ENCODE measurements around the gene C17orf67. TPM values are rescaled to one million over a fixed set of nuclear protein-coding genes. Genes with fewer than 3 reads are reported as not detected.

C17orf67 gene
- total RNA-seq, 1 experiment from 2014 or later = 1.5 TPM

DNA sequence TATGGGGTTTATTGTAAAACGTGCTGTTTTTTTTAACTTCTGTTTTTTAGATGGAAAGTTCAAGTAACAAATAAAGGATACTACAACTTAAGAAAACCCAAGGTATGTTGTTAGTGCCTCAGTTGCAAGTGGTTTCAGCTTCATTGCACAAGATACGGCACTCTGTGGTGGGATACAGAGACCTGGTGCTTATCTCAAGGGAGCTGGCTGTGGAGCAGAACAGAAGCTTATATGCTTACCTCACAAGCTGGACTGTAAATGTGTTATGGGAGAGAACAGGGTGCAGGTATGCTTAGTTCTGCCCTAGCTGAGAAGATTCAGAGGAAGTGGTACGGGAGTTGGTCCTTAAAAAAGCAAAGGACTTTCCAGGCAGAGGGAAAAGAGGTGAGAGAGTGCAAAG lies 15.4 kb upstream of the C17orf67 start:
- H3K27me3 ChIP-seq (ENCODE audit: control insufficient read depth, insufficient read depth, low read length) = no peaks in the 10 kb centered on the region
- DNase-seq = no peak
- no peaks in the 10 kb centered on the region for H3K36me3 ChIP-seq (replicated peaks; ENCODE audit: control insufficient read depth, insufficient read depth, low read length)
- H3K4me3 ChIP-seq (ENCODE audit: insufficient read depth, low read depth, low read length) = no peak overlapping the region

DNA sequence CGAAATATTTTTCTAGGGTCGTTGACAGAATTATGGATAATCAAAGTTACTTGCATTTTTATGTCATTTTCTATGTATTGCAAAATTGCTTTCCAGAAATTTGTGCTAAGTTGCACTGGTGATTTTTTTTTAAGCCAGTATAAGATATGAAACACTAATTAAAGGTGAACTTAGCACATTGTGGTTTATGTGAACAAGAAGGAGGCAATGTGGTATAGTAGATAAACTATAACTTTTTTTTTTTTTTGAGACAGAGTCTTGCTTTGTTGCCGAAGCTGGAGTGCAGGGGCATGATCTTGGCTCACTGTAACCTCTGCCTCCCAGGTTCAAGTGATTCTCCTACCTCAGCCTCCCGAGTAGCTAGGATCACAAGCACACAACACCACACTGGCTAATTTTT lies 13.4 kb upstream of the C17orf67 start:
- no peaks in the 10 kb centered on the region for H3K27me3 ChIP-seq (ENCODE audit: control insufficient read depth, insufficient read depth, low read length)
- no peaks in the 10 kb centered on the region; the same call in 1 of the 2 replicates for H3K36me3 ChIP-seq (replicated peaks; ENCODE audit: control insufficient read depth, insufficient read depth, low read length)
- no peak overlapping the region for H3K4me3 ChIP-seq (ENCODE audit: insufficient read depth, low read depth, low read length)
- DNase-seq = no peak

DNA sequence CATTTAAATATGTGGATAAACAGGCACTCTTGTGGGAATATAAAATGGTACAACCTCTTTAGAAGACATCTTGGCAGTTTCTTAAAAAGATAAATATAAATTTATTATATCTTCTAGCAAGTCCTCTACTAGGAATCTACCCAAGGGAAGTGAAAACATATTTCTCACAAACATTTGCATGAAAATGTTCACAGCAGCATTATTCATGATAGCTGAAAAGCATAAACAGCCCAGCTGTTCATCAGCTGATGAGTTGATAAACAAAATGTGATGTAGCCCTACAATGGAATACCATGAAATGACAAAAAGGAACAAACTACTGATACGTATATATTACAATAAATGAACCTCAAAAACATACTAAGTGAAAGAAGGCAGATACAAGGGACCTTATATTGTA lies 12.2 kb upstream of the C17orf67 start:
- no peaks in the 10 kb centered on the region; the same call in 1 of the 2 replicates for H3K36me3 ChIP-seq (replicated peaks; ENCODE audit: control insufficient read depth, insufficient read depth, low read length)
- DNase-seq = no peak
- no peaks in the 10 kb centered on the region for H3K27me3 ChIP-seq (ENCODE audit: control insufficient read depth, insufficient read depth, low read length)
- H3K4me3 ChIP-seq (ENCODE audit: insufficient read depth, low read depth, low read length) = no peak overlapping the region

GRCh38 chr17:56842577-56842976 lies 8.9 kb upstream of the C17orf67 start:
- no peak for DNase-seq
- Histone ChIP-seq H3K4me3 (ENCODE audit: insufficient read depth, low read depth, low read length) (no peak overlapping the region), H3K27me3 (ENCODE audit: control insufficient read depth, insufficient read depth, low read length) (no peaks in the 10 kb centered on the region), H3K36me3 (replicated peaks; ENCODE audit: control insufficient read depth, insufficient read depth, low read length) (no peaks in the 10 kb centered on the region; the same call in 1 of the 2 replicates)

DNA sequence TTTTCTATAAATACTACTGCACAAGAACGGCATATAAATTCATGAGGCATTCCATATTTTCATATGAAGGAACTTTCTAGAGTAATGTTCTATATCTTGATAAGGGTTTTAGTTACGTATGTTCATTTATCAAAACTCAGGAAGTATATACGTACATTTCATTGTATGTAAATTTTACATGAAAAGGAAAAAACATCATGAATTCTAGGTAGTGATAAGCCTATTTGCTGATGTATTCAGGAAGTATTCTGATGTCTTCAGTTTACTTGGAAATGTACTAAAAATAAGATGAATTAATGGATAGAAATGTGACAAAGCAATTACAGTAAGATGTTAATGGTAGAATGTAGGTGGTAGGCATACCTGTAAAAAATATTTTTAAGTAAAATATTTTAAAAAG lies 5.0 kb upstream of the C17orf67 start:
- no peaks in the 10 kb centered on the region; the same call in 1 of the 2 replicates for H3K36me3 ChIP-seq (replicated peaks; ENCODE audit: control insufficient read depth, insufficient read depth, low read length)
- DNase-seq = no peak
- peaks cover 13% of the 10 kb centered on the region for H3K27me3 ChIP-seq (ENCODE audit: control insufficient read depth, insufficient read depth, low read length)
- H3K4me3 ChIP-seq (ENCODE audit: insufficient read depth, low read depth, low read length) = no peak overlapping the region

DNA sequence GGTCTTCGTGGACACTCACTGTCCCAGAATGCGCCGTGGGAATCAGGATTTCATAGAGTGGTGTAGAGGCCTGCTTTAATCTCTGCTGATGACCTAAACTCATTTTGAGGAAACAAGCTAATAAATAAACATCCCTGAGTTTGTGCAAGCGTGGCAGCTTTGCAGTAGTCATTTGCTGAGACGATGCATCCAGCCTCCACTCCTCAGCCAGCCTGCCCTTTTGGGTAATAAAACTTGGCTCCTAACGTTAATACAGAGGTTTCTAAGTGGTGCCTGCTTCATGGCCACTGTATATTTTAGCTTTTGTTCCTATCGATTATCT lies 1.5 kb upstream of the C17orf67 start:
- no peaks in the 10 kb centered on the region; the same call in none of the 2 replicates for H3K36me3 ChIP-seq (replicated peaks; ENCODE audit: control insufficient read depth, insufficient read depth, low read length)
- peak overlapping the region; percentile 90 for H3K4me3 ChIP-seq (ENCODE audit: insufficient read depth, low read depth, low read length)
- peaks cover 13% of the 10 kb centered on the region for H3K27me3 ChIP-seq (ENCODE audit: control insufficient read depth, insufficient read depth, low read length)
- no peak for DNase-seq

DNA sequence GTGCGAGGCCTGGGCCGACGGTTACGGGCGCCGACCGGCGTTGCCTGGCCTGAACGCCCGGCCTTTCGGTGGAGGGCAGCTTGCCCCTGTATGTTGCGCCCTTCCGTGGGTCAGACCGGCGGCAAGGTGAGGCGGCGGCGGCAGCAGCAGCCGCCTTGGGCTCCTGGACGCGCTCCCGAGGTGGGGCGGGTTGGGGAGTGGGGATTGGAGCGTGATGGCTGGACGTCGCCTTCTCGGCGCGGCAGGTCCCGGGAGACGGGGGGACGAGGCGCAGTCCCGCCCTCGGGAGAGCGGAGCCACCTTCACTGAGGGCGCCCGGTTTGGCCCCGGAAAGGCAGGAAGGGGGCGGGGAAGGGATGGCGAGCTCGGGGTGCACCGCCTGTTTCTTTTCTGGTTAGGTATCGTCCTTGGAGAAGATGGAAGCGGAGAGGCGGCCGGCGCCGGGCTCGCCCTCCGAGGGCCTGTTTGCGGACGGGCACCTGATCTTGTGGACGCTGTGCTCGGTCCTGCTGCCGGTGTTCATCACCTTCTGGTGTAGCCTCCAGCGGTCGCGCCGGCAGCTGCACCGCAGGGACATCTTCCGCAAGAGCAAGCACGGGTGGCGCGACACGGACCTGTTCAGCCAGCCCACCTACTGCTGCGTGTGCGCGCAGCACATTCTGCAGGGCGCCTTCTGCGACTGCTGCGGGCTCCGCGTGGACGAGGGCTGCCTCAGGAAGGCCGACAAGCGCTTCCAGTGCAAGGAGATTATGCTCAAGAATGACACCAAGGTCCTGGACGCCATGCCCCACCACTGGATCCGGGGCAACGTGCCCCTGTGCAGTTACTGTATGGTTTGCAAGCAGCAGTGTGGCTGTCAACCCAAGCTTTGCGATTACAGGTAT lies 902 bp upstream of the C17orf67 start:
- peaks cover 13% of the 10 kb centered on the region for H3K27me3 ChIP-seq (ENCODE audit: control insufficient read depth, insufficient read depth, low read length)
- H3K36me3 ChIP-seq (replicated peaks; ENCODE audit: control insufficient read depth, insufficient read depth, low read length) = no peaks in the 10 kb centered on the region; the same call in none of the 2 replicates
- H3K4me3 ChIP-seq (ENCODE audit: insufficient read depth, low read depth, low read length) = peak overlapping the region; percentile 90
- peak; percentile 72 for DNase-seq

- DNase-seq = peak; percentile 88
- Histone ChIP-seq H3K27me3 (ENCODE audit: control insufficient read depth, insufficient read depth, low read length) (peaks cover 13% of the 10 kb centered on the region), H3K36me3 (replicated peaks; ENCODE audit: control insufficient read depth, insufficient read depth, low read length) (no peaks in the 10 kb centered on the region; the same call in none of the 2 replicates), H3K4me3 (ENCODE audit: insufficient read depth, low read depth, low read length) (peak overlapping the region; percentile 80)
Measured at GRCh38 chr17:56833057-56833808, 487 bp downstream of the C17orf67 start.

- no peak for DNase-seq
- H3K4me3 ChIP-seq (ENCODE audit: insufficient read depth, low read depth, low read length) = no peak overlapping the region
- peaks cover 13% of the 10 kb centered on the region for H3K27me3 ChIP-seq (ENCODE audit: control insufficient read depth, insufficient read depth, low read length)
- no peaks in the 10 kb centered on the region; the same call in none of the 2 replicates for H3K36me3 ChIP-seq (replicated peaks; ENCODE audit: control insufficient read depth, insufficient read depth, low read length)
Measured at GRCh38 chr17:56832446-56832845, 1.3 kb downstream of the C17orf67 start.

- Histone ChIP-seq H3K27me3 (ENCODE audit: control insufficient read depth, insufficient read depth, low read length) (peaks cover 13% of the 10 kb centered on the region), H3K4me3 (ENCODE audit: insufficient read depth, low read depth, low read length) (no peak overlapping the region), H3K36me3 (replicated peaks; ENCODE audit: control insufficient read depth, insufficient read depth, low read length) (no peaks in the 10 kb centered on the region; the same call in none of the 2 replicates)
- no peak for DNase-seq
Measured at GRCh38 chr17:56831369-56832095, 2.2 kb downstream of the C17orf67 start.

DNA sequence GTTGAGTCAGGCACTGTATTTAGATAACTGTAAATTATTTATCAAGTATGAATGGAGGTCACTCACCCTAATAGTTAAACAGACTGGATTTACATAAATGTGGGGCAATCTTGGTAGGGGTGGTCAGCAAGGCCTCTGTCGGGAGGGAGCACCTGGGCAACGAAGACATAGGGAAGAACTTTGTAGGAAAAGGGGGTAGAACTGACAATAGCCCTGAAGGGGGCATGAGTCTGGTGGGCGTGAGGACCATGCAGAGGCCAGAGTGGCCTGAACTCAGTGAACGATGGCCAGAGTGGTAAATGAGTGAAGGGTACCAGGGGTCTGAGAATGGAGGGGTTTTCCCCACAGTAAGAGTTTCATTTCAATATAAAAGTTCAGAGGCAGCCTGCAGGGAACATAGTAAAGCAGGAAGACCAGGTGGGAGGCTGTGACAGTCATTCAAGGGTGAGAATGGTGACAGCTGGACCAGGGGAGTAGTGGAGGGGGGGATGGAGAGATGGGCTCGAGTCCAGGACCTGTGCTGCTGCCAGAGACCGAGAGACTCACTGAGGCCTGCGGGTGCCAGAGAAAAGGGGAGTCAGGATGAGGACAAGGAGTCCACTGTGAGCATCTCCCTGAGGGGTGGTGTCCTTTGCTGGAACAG lies 2.9 kb downstream of the C17orf67 start:
- DNase-seq = no peak
- peaks cover 13% of the 10 kb centered on the region for H3K27me3 ChIP-seq (ENCODE audit: control insufficient read depth, insufficient read depth, low read length)
- H3K36me3 ChIP-seq (replicated peaks; ENCODE audit: control insufficient read depth, insufficient read depth, low read length) = no peaks in the 10 kb centered on the region; the same call in none of the 2 replicates
- no peak overlapping the region for H3K4me3 ChIP-seq (ENCODE audit: insufficient read depth, low read depth, low read length)

- DNase-seq = no peak
- Histone ChIP-seq H3K27me3 (ENCODE audit: control insufficient read depth, insufficient read depth, low read length) (no peaks in the 10 kb centered on the region), H3K36me3 (replicated peaks; ENCODE audit: control insufficient read depth, insufficient read depth, low read length) (no peaks in the 10 kb centered on the region; the same call in none of the 2 replicates), H3K4me3 (ENCODE audit: insufficient read depth, low read depth, low read length) (no peak overlapping the region)
Measured at GRCh38 chr17:56826611-56827414, 6.9 kb downstream of the C17orf67 start.

- H3K36me3 ChIP-seq (replicated peaks; ENCODE audit: control insufficient read depth, insufficient read depth, low read length) = no peaks in the 10 kb centered on the region
- DNase-seq = no peak
- no peaks in the 10 kb centered on the region for H3K27me3 ChIP-seq (ENCODE audit: control insufficient read depth, insufficient read depth, low read length)
- H3K4me3 ChIP-seq (ENCODE audit: insufficient read depth, low read depth, low read length) = no peak overlapping the region
Measured at GRCh38 chr17:56824503-56824902, 9.2 kb downstream of the C17orf67 start.

All from H7 (cell line).